Measurements from ENCODE around the gene ASTN2.

Gene ASTN2

DNA sequence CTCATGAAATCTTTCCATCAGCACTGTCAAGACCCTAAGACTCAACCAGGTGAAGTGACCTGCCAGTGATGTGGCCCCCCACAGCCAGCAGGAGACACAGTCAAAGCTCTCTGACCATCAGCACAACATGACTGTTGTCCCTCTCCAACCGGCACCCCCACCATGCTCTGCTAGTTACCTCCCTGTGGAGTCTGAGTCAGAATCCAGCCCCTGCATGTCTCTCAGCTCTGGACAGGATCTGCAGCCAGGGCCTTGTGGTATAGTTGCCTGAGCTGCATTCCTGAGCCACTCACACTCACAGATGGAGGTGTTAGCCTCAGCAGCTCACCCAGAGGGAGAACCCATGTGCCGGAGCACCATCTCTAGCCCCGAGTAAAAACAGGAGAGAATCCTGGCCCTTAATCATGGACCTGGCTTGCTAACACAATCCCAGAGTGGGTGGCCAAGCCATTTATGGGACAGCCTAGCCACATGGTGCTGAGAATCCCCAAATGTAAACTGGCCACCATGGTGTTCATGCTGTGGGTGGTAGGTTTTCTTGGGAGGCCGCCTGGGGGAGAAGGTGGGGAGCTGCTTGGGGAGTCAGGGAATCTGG is 1023.5 kb downstream of the ASTN2 start:
- Histone ChIP-seq H3K27me3 (ENCODE audit: insufficient read depth, low read depth) (no peaks in the 10 kb centered on the region), H2AFZ (ENCODE audit: low read depth) (no peak overlapping the region), H3K4me2 (no peak overlapping the region), H3K4me3 (IDR thresholded peaks at IDR 0.05; ENCODE audit: insufficient read depth, low read depth, low read length) (no peak overlapping the region), H3K79me2 (ENCODE audit: insufficient read depth, low read depth) (no peaks in the 10 kb centered on the region), H3K27ac (no peak overlapping the region), H4K20me1 (ENCODE audit: insufficient read depth) (no peaks in the 10 kb centered on the region), H3K9ac (no peak overlapping the region), H3K36me3 (ENCODE audit: insufficient read depth) (no peaks in the 10 kb centered on the region), H3K4me1 (ENCODE audit: low read depth, poor library complexity, severe bottlenecking) (no peaks in the 10 kb centered on the region)
- no peak for TF ChIP-seq CTCF (conservative IDR thresholded peaks at IDR 0.05; ENCODE audit: low read depth, low read length)

DNA sequence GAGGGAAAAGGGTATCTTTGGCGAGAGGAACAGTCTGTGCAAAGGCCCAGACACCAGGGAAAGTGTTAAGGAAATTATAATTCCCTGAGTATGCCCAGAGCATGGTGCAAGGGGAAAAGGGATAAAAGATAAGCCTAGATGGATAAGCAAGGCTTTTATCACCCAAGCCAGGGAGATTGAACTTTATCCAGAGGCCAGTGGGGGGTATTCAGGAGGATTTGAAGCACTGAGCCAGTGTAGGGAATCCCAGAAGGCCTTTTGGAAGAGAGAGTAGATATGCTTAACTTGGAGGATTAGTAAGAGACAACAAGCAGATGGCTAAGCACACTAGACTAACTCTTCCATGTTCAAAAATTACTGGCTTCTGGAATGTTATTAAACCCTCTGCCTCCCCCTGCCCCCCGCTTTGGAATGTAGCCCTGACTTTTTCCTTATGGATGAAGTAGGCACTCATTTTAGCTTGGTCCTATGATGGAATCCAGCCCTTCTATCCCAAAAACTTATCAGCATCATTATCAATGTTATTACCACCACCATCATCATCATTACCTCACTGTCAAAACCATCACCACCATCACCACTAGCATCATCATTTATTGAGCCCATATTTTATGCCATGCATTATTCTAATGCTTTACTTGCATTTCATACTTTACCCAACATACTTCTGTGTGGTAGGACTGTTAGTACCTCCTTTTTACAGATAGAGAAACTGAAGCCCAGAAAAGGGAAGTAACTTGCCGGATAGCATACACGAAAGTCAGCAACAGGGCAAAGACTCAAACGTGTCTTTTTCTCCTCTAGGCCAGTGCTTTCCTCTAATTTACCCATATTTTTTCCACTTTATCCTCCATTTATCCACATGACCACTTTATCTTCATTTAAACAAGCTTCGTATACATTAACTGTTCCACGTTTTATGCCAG is 1024.3 kb downstream of the ASTN2 start:
- no peak overlapping the region for H2AFZ ChIP-seq (ENCODE audit: low read depth)

DNA sequence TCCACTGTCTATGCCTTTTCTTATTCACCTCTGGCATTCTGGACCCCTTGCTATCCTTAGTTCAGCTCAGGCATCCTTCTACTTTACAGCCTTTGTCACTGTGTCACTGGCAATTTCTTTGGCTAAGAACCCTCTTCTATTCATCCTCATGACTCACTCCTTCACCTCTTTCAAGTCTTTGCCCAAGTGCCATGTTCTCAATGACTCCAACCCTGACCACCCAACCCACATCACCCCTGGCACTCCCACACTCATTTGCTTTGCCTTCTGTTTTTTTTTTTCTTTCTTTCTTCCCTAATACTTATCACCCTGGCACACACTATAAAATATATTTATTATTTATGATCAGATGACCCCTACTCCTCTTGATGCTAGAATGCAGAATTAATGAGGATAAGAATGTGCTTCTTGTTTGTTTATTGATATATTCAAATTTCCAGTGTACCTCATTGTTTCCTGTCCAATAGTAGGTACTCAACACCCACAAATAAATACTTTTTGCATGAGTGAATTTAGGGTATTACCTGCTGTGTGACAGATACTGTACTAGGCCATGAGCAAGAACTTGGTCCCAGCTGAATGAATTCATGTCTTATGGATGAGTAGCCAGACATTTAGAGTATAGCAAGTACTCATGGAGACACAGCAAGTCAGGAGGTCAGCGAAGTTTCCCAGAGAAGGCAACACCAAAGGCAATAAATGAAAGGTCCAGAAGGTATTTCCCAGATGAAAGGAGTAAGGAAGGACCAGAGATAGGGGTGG is 1025.1 kb downstream of the ASTN2 start:
- Histone ChIP-seq H3K27ac (no peak overlapping the region), H2AFZ (ENCODE audit: low read depth) (no peak overlapping the region)

More for the DNA sequence above, 1024.3 kb downstream of the ASTN2 start:
- H3K4me1 ChIP-seq (ENCODE audit: low read depth, poor library complexity, severe bottlenecking), result no peaks in the 10 kb centered on the region
- H3K9ac ChIP-seq, result no peak overlapping the region
- no peaks in the 10 kb centered on the region for H3K36me3 ChIP-seq (ENCODE audit: insufficient read depth)
- no peaks in the 10 kb centered on the region for H3K27me3 ChIP-seq (ENCODE audit: insufficient read depth, low read depth)
- no peaks in the 10 kb centered on the region for H4K20me1 ChIP-seq (ENCODE audit: insufficient read depth)
- no peak for TF ChIP-seq CTCF (conservative IDR thresholded peaks at IDR 0.05; ENCODE audit: low read depth, low read length)
- H3K4me2 ChIP-seq, result no peak overlapping the region
- no peaks in the 10 kb centered on the region for H3K79me2 ChIP-seq (ENCODE audit: insufficient read depth, low read depth)
- H3K4me3 ChIP-seq (IDR thresholded peaks at IDR 0.05; ENCODE audit: insufficient read depth, low read depth, low read length), result no peak overlapping the region
- no peak overlapping the region for H3K27ac ChIP-seq

More for the DNA sequence above, 1025.1 kb downstream of the ASTN2 start:
- Histone ChIP-seq H3K4me2 (no peak overlapping the region), H3K4me1 (ENCODE audit: low read depth, poor library complexity, severe bottlenecking) (no peaks in the 10 kb centered on the region), H3K9ac (no peak overlapping the region), H3K27me3 (ENCODE audit: insufficient read depth, low read depth) (no peaks in the 10 kb centered on the region), H3K4me3 (IDR thresholded peaks at IDR 0.05; ENCODE audit: insufficient read depth, low read depth, low read length) (no peak overlapping the region), H3K79me2 (ENCODE audit: insufficient read depth, low read depth) (no peaks in the 10 kb centered on the region), H3K36me3 (ENCODE audit: insufficient read depth) (no peaks in the 10 kb centered on the region), H4K20me1 (ENCODE audit: insufficient read depth) (no peaks in the 10 kb centered on the region)
- TF ChIP-seq CTCF (conservative IDR thresholded peaks at IDR 0.05; ENCODE audit: low read depth, low read length), result no peak
